BJ (cell line): ENCODE data around the gene STRA8. TPM values are rescaled to one million over a fixed set of nuclear protein-coding genes. Genes with fewer than 3 reads are reported as not detected.

Source experiments
- CTCF ChIA-PET: fragments of 350-600 bp; formaldehyde crosslinking; extraction: SDS; loops from one replicate; lab custom pipeline; 2021; ENCODE audit warnings: antibody characterized with exemption, inconsistent platforms; lab: Yijun Ruan, JAX
- POLR2A ChIA-PET: fragments of 300-600 bp; sonication (Branson Sonifier 250); formaldehyde crosslinking; extraction: SDS; loops from one replicate; lab custom pipeline; 2021; ENCODE audit warnings: antibody characterized with exemption; lab: Charles Lee
- DNase-seq: peaks from one replicate; pipeline ENCODE4 v3.0.0-alpha.2; 2011; ENCODE audit warnings: low read depth
- H3K27me3 ChIP-seq: 2 replicates; pipeline ENCODE4 v1.6.0; 2011; ENCODE audit warnings: low read length; ENCODE audit not compliant: control insufficient read depth, insufficient read depth
- H3K36me3 ChIP-seq: 2 replicates; pipeline ENCODE4 v1.5.1; 2011; ENCODE audit warnings: low read length; ENCODE audit not compliant: control insufficient read depth, insufficient read depth
- H3K4me3 ChIP-seq: 2 replicates; pipeline ENCODE4 v1.5.1; 2011; ENCODE audit warnings: low read depth, mild to moderate bottlenecking, control low read depth, low read length
- CTCF ChIP-seq: IDR thresholded peaks from 2 replicates; pipeline ENCODE4 v1.5.1; 2011; ENCODE audit warnings: low read depth, mild to moderate bottlenecking, control low read depth, inconsistent platforms, low read length, moderate library complexity; ENCODE audit not compliant: insufficient read depth
- polyA minus RNA-seq: library from RNA; depleted of rRNA, polyadenylated mRNA; stranded (reverse); fragments of >200 nt; gene quantifications from 2 replicates; pipeline ENCODE4 v1.2.3, GENCODE V29; 2011; rRNA and poly(A)+ RNA removed
- polyA plus RNA-seq: library from polyadenylated mRNA; depleted of rRNA; stranded (reverse); fragments of >200 nt; gene quantifications from 2 replicates; pipeline ENCODE4 v1.2.3, GENCODE V29; 2011; rRNA removed

Gene STRA8
- polyA plus RNA-seq = not detected in 2 replicates
- polyA minus RNA-seq = not detected in 2 replicates

GRCh38 chr7:135233570-135233969 lies at the start of gene STRA8:
TSS of gene STRA8 (plus strand) at chr7:135233838. CDS start at chr7:135240525, 6,687 bp downstream.
- CTCF ChIA-PET = no interaction called here
- no peak for DNase-seq
- no peak for TF ChIP-seq CTCF
- Histone ChIP-seq H3K36me3 (no peaks in the 10 kb centered on the region), H3K27me3 (no peaks in the 10 kb centered on the region), H3K4me3 (no peak within 1 kb of the TSS)
- POLR2A ChIA-PET = no interaction called here

- Histone ChIP-seq H3K4me3 (no peak overlapping the region), H3K27me3 (no peaks in the 10 kb centered on the region), H3K36me3 (peaks cover 32% of the 10 kb centered on the region)
- no peak for TF ChIP-seq CTCF
- CTCF ChIA-PET = no interaction called here
- no peak for DNase-seq
- POLR2A ChIA-PET = no interaction called here
These were observed 49.3 kb upstream of the STRA8 start for GRCh38 chr7:135184254-135184841.

- Histone ChIP-seq H3K27me3 (no peaks in the 10 kb centered on the region), H3K36me3 (peaks cover 32% of the 10 kb centered on the region), H3K4me3 (no peak overlapping the region)
- CTCF ChIA-PET = no interaction called here
- no peak for TF ChIP-seq CTCF
- POLR2A ChIA-PET = no interaction called here
- no peak for DNase-seq
These were observed 48.0 kb upstream of the STRA8 start for GRCh38 chr7:135185471-135186260.

GRCh38 chr7:135186261-135186540 lies 47.4 kb upstream of the STRA8 start:
- no peaks in the 10 kb centered on the region for H3K27me3 ChIP-seq
- POLR2A ChIA-PET = no interaction called here
- no peak for TF ChIP-seq CTCF
- no peak for DNase-seq
- CTCF ChIA-PET = no interaction called here
- peaks cover 32% of the 10 kb centered on the region for H3K36me3 ChIP-seq
- no peak overlapping the region for H3K4me3 ChIP-seq

- no peak overlapping the region for H3K4me3 ChIP-seq
- DNase-seq = no peak
- no peaks in the 10 kb centered on the region for H3K27me3 ChIP-seq
- POLR2A ChIA-PET = no interaction called here
- CTCF ChIA-PET = interaction anchor here (1.5 kb wide), 1 partner anchor 12 kb away, joined by 3 read pairs; no protein-coding TSS in a partner anchor
- TF ChIP-seq CTCF = no peak
- peaks cover 31% of the 10 kb centered on the region for H3K36me3 ChIP-seq
These were observed 46.8 kb upstream of the STRA8 start for GRCh38 chr7:135186841-135187253.
